Parathyroid adenoma (tissue), 2 donors: ENCODE measurements around the gene MMAB.

ENCODE experiments used
- H2AFZ ChIP-seq: fragments of 300-600 bp; sonication (generic); one replicate; pipeline ENCODE4 v1.7.0; 2017; ENCODE audit warnings: antibody characterized with exemption, mild to moderate bottlenecking
- H3K27ac ChIP-seq: fragments of 300-600 bp; sonication (generic); one replicate; pipeline ENCODE4 v1.7.0; 2017
- H3K27me3 ChIP-seq: fragments of 300-600 bp; sonication (generic); one replicate; pipeline ENCODE4 v1.7.0; 2017; ENCODE audit warnings: low read length; ENCODE audit not compliant: control insufficient read depth, insufficient read depth
- H3K36me3 ChIP-seq: fragments of 300-600 bp; sonication (generic); one replicate; pipeline ENCODE4 v1.7.0; 2017; ENCODE audit warnings: low read length; ENCODE audit not compliant: control insufficient read depth, insufficient read depth
- H3K4me1 ChIP-seq: fragments of 300-600 bp; sonication (generic); one replicate; pipeline ENCODE4 v1.7.0; 2017; ENCODE audit warnings: control low read depth
- H3K4me2 ChIP-seq: fragments of 300-600 bp; sonication (generic); one replicate; pipeline ENCODE4 v1.7.0; 2017; ENCODE audit warnings: low read length
- H3K4me3 ChIP-seq: fragments of 300-600 bp; sonication (generic); one replicate; pipeline ENCODE4 v1.7.0; 2017; ENCODE audit warnings: low read depth, low read length
- H3K79me2 ChIP-seq: fragments of 300-600 bp; sonication (generic); one replicate; pipeline ENCODE4 v1.7.0; 2017; ENCODE audit warnings: control low read depth
- H3K9ac ChIP-seq: fragments of 300-600 bp; sonication (generic); one replicate; pipeline ENCODE4 v1.7.0; 2017; ENCODE audit warnings: mild to moderate bottlenecking
- H3K9me3 ChIP-seq: fragments of 300-600 bp; sonication (generic); one replicate; pipeline ENCODE4 v1.7.0; 2017; ENCODE audit warnings: low read length; ENCODE audit not compliant: control insufficient read depth
- TF ChIP-seq, protein P1 (sequence below): fragments of 300-600 bp; sonication (generic); IDR thresholded peaks from one replicate; pipeline ENCODE4 v1.7.0; 2017; ENCODE audit warnings: antibody characterized with exemption, mild to moderate bottlenecking
- donor health status: primary hyperparathyroidism.

MMAB gene

DNA sequence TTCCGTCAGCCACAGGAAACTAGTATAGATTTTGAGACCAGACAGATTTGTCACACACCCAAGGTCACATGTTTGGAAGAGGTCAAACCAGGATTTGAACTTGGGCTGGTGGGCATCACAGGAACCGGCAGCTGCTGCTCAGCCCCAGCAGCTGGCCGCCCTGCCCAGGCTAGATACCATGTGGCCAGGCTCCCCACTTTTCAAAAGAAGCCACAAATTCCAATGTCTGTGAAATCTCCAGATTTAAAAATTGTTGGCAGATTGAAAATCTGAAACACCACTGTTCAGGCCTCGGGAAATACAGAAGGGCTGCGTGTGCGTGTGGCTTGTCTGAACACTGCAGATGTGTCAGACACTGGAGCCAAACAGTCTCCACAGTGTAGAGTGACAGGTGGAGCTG is 30.4 kb downstream of the MMAB start:
- H3K4me2 ChIP-seq: no peak overlapping the region
- no peak overlapping the region for H2AFZ ChIP-seq
- H3K79me2 ChIP-seq: no peaks in the 10 kb centered on the region
- TF ChIP-seq, protein P1, sequence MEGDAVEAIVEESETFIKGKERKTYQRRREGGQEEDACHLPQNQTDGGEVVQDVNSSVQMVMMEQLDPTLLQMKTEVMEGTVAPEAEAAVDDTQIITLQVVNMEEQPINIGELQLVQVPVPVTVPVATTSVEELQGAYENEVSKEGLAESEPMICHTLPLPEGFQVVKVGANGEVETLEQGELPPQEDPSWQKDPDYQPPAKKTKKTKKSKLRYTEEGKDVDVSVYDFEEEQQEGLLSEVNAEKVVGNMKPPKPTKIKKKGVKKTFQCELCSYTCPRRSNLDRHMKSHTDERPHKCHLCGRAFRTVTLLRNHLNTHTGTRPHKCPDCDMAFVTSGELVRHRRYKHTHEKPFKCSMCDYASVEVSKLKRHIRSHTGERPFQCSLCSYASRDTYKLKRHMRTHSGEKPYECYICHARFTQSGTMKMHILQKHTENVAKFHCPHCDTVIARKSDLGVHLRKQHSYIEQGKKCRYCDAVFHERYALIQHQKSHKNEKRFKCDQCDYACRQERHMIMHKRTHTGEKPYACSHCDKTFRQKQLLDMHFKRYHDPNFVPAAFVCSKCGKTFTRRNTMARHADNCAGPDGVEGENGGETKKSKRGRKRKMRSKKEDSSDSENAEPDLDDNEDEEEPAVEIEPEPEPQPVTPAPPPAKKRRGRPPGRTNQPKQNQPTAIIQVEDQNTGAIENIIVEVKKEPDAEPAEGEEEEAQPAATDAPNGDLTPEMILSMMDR: no peak
- no peaks in the 10 kb centered on the region for H3K27me3 ChIP-seq
- H3K4me3 ChIP-seq: no peak overlapping the region
- H3K9me3 ChIP-seq: no peaks in the 10 kb centered on the region
- no peak overlapping the region for H3K9ac ChIP-seq
- H3K27ac ChIP-seq: no peak overlapping the region
- no peaks in the 10 kb centered on the region for H3K36me3 ChIP-seq
- no peaks in the 10 kb centered on the region for H3K4me1 ChIP-seq

DNA sequence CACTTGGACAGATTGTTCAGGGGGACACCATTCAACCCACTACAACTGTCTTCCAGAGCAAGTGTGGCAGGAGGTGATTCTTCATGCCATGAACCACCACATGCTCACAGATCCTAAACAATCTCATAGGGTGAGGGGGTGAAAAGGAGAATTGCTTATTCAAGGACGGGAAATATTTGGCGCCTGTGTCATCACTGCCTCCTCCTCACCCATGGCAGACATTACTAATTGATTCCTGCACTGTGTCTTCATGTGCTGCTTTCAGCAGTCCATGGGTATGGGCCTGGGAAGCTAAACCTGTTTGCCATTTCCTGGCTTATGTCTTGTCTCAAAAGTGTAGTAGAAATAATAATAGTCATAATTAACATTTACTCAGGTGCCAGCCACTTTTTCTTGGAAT is 31.3 kb downstream of the MMAB start:
- Histone ChIP-seq H3K9ac (no peak overlapping the region), H3K36me3 (no peaks in the 10 kb centered on the region), H3K4me1 (no peaks in the 10 kb centered on the region), H3K79me2 (no peaks in the 10 kb centered on the region), H3K4me2 (no peak overlapping the region), H3K27me3 (no peaks in the 10 kb centered on the region), H2AFZ (no peak overlapping the region), H3K9me3 (no peaks in the 10 kb centered on the region), H3K27ac (no peak overlapping the region), H3K4me3 (no peak overlapping the region)
- TF ChIP-seq, protein P1: no peak

DNA sequence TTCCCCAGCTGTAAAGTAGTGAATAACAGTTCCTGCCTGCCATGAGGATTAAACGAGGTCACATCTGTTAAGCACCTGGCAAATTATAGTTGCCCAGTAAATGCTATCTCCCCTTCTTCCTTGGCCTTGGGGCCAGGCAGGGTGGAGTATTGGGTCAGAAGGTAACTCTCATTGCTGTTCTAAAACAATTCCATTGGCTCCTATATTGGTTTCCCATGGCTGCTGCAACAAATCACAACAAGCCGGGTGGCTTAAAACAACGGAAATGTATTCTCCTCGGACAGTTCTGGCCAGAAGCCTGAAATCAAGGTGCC is 31.9 kb downstream of the MMAB start:
- Histone ChIP-seq H3K79me2 (no peaks in the 10 kb centered on the region), H3K36me3 (no peaks in the 10 kb centered on the region), H3K4me1 (no peaks in the 10 kb centered on the region), H3K9ac (no peak overlapping the region), H3K4me2 (no peak overlapping the region), H3K27me3 (no peaks in the 10 kb centered on the region), H3K4me3 (no peak overlapping the region), H3K9me3 (no peaks in the 10 kb centered on the region), H2AFZ (no peak overlapping the region), H3K27ac (no peak overlapping the region)
- TF ChIP-seq, protein P1: no peak

DNA sequence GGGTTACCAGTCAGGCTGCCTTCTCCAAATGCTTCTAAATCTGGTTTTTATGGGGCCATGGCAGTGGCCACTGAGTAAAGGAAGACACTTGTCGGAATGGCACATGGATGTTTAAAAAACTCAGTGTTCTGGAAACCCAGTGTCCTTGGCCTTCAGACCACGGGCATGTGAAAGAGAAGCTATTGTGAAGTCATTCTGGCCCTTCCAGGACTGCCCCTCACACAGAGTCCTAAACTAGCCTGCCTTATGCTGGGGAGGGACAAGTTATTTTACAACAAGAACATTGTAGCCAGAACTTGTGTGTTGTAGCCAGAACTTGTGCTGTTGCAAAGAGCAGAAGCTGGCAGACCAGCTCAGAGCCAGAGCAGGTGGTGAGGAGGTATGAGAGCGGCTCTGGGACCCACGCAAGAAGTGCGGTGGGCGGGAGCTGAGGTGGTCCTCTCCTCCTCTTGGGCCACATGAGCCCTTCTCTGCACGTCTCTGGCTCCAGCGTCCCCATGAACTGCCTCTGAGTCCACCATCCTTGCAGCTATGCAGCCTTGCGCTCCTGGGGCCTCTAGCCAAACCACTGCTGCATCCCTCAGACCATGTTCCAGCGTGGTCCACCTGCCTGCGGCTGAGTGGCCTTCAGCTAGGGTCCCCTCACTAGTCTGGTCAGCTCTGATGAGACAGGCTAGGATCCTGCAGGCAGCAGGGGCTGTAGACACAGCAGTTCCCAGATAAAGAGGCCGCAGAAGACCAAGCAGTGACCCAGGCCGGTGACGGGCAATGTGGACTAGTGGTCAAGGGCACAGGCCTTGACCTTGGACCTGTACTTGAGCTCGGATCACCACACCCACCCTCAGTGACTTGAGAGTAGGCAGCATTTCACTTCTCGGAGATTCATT is 32.5 kb downstream of the MMAB start:
- H3K27me3 ChIP-seq: no peaks in the 10 kb centered on the region
- H2AFZ ChIP-seq: no peak overlapping the region
- H3K9ac ChIP-seq: no peak overlapping the region
- TF ChIP-seq, protein P1: no peak
- H3K4me2 ChIP-seq: no peak overlapping the region
- H3K27ac ChIP-seq: no peak overlapping the region
- H3K4me1 ChIP-seq: no peaks in the 10 kb centered on the region
- no peaks in the 10 kb centered on the region for H3K9me3 ChIP-seq
- no peaks in the 10 kb centered on the region for H3K36me3 ChIP-seq
- no peaks in the 10 kb centered on the region for H3K79me2 ChIP-seq
- H3K4me3 ChIP-seq: no peak overlapping the region

DNA sequence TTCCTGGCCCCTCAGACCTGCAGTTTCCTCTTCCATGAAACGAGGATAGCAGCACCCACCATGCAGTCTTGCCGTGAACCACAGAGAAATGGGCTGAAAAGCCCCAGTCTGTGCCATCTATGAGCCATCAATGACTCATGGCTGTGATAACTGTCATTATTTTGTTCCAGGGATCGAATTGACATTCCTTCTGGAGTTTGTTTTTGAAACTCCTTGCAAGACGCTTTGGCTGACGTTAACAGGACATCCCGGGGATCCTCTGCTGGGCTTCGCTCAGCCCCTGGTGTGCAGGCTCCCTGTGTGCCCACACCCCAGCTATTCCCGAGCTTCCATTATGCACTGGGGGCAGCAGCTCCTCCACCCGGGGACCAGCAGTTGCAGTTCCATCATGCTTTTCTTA is 33.8 kb downstream of the MMAB start:
- Histone ChIP-seq H3K27me3 (no peaks in the 10 kb centered on the region), H3K9ac (no peak overlapping the region), H3K27ac (no peak overlapping the region), H3K79me2 (no peaks in the 10 kb centered on the region), H2AFZ (no peak overlapping the region), H3K4me3 (no peak overlapping the region), H3K4me2 (no peak overlapping the region), H3K9me3 (no peaks in the 10 kb centered on the region), H3K36me3 (no peaks in the 10 kb centered on the region), H3K4me1 (no peaks in the 10 kb centered on the region)
- TF ChIP-seq, protein P1: no peak
